Measurements from ENCODE around the gene KCNK7. TPM values are rescaled to one million over a fixed set of nuclear protein-coding genes. Genes with fewer than 3 reads are reported as not detected.

Gene KCNK7
- total RNA-seq, 1 donor from 2014 or later: 1.5 TPM

- DNase-seq (ENCODE audit: low spot score): no peak
Observed at GRCh38 chr11:65558930-65559509, 36.6 kb downstream of the KCNK7 start.

GRCh38 chr11:65558002-65558929 is 37.3 kb downstream of the KCNK7 start, which contains the start of gene LTBP3:
Gene LTBP3 (minus strand): TSS chr11:65558359. CDS start chr11:65557959, 400 bp downstream.
- no peak for DNase-seq (ENCODE audit: low spot score)

- no peak for DNase-seq (ENCODE audit: low spot score)
Observed at GRCh38 chr11:65557280-65558001, 38.2 kb downstream of the KCNK7 start.

GRCh38 chr11:65556470-65557279 is 38.9 kb downstream of the KCNK7 start:
- no peak for DNase-seq (ENCODE audit: low spot score)

- DNase-seq (ENCODE audit: low spot score): no peak
Observed at GRCh38 chr11:65555693-65556231, 39.8 kb downstream of the KCNK7 start.

GRCh38 chr11:65554842-65555430 is 40.7 kb downstream of the KCNK7 start:
- DNase-seq (ENCODE audit: low spot score): no peak

GRCh38 chr11:65554057-65554818 is 41.4 kb downstream of the KCNK7 start:
- no peak for DNase-seq (ENCODE audit: low spot score)

GRCh38 chr11:65553301-65554001 is 42.1 kb downstream of the KCNK7 start:
- DNase-seq (ENCODE audit: low spot score): no peak

GRCh38 chr11:65552388-65552951 is 43.1 kb downstream of the KCNK7 start:
- no peak for DNase-seq (ENCODE audit: low spot score)

GRCh38 chr11:65551572-65552387 is 43.8 kb downstream of the KCNK7 start:
- DNase-seq (ENCODE audit: low spot score): no peak

- no peak for DNase-seq (ENCODE audit: low spot score)
Observed at GRCh38 chr11:65549096-65549495, 46.5 kb downstream of the KCNK7 start.

GRCh38 chr11:65548395-65548794 is 47.2 kb downstream of the KCNK7 start:
- DNase-seq (ENCODE audit: low spot score): no peak

- DNase-seq (ENCODE audit: low spot score): no peak
Observed at GRCh38 chr11:65547446-65548125, 48.0 kb downstream of the KCNK7 start.

- peak; percentile 96 for DNase-seq (ENCODE audit: low spot score)
Observed at GRCh38 chr11:65546217-65546958, 49.2 kb downstream of the KCNK7 start.

GRCh38 chr11:65545853-65546216 is 49.8 kb downstream of the KCNK7 start:
- no peak for DNase-seq (ENCODE audit: low spot score)
